ENCODE data around the gene MTRF1L. TPM values are rescaled to one million over a fixed set of nuclear protein-coding genes. Genes with fewer than 3 reads are reported as not detected.

Gene MTRF1L
- total and polyA plus RNA-seq, 2 of the 13 experiments (the other 11 are each of a cell fraction or from before 2014, with no cell fraction given), result 17.6 to 28.7 TPM

DNA sequence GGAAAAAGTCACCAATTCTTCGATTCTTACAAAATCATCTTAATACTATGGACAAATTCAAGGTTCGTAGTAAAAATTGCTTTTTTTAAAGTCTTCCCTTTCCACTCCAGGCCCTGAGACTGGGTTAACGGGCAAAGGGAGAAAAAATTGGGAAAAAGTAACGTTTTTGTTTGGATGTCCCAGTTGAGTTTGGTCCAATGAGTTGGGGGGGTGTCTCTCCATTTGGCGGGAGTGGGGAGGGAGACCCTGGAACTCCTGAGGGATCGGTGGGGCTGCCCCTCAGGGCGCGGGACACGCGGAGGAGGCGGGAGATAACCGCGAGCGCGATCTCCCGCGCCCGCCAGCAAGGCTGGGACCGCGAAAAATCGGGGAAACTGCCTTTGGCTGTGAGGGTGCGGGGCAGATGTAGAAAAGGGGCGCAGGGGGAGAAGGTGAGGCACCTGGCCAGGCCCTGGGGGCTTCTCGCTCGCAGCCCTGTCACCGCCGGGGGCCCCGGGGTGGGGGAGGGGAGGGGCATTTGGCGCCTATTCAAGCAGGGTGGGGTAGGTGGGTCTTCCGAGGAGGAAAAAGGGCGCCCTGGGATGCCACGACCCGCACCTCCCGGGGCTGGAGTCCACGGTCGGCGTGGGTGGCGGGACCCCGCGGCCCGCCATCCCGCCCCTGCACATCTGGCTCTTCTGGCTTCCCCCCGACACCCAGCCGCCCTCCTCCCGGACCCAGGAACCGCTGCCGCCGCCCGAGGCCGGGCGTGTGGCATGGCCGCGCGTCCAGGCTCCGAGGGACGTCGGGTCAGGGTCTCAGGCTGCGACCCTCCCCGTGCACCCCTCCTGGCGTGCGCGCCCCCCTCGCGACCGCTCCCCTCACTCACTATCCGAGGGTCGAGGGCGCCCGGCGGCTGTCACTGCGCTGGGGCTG, 20.3 kb downstream of the MTRF1L start (continued):
- TF ChIP-seq PLRG1 (conservative IDR thresholded peaks at IDR 0.05) (no peak), TCF12 (IDR thresholded peaks at IDR 0.05) (no peak), TCF12 (CRISPR knock-in tag; IDR thresholded peaks at IDR 0.05) (no peak), SMAD3 (CRISPR knock-in tag; IDR thresholded peaks at IDR 0.05) (no peak; the same call in 1 of the 2 replicates), ASH2L (IDR thresholded peaks at IDR 0.05; ENCODE audit: insufficient read length, low read depth, low read length) (no peak), ZNF44 (CRISPR knock-in tag; IDR thresholded peaks at IDR 0.05) (no peak), RFX3 (CRISPR knock-in tag; IDR thresholded peaks at IDR 0.05) (no peak), SALL1 (CRISPR knock-in tag; IDR thresholded peaks at IDR 0.05) (no peak), SP5 (CRISPR knock-in tag; IDR thresholded peaks at IDR 0.05; ENCODE audit: borderline replicate concordance, low read depth) (no peak), CENPX (CRISPR knock-in tag; IDR thresholded peaks at IDR 0.05) (no peak), SIN3A (IDR thresholded peaks at IDR 0.05; ENCODE audit: borderline replicate concordance, low read depth, low read length) (no peak), ZFP41 (CRISPR knock-in tag; IDR thresholded peaks at IDR 0.05; ENCODE audit: borderline replicate concordance) (no peak), NR1H2 (CRISPR knock-in tag; IDR thresholded peaks at IDR 0.05; ENCODE audit: borderline replicate concordance, low read depth) (no peak), ZNF260 (CRISPR knock-in tag; IDR thresholded peaks at IDR 0.05; ENCODE audit: borderline replicate concordance, low read depth) (no peak)
- TF ChIP-seq, protein P1, sequence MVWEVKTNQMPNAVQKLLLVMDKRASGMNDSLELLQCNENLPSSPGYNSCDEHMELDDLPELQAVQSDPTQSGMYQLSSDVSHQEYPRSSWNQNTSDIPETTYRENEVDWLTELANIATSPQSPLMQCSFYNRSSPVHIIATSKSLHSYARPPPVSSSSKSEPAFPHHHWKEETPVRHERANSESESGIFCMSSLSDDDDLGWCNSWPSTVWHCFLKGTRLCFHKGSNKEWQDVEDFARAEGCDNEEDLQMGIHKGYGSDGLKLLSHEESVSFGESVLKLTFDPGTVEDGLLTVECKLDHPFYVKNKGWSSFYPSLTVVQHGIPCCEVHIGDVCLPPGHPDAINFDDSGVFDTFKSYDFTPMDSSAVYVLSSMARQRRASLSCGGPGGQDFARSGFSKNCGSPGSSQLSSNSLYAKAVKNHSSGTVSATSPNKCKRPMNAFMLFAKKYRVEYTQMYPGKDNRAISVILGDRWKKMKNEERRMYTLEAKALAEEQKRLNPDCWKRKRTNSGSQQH (CRISPR knock-in tag; IDR thresholded peaks at IDR 0.05; ENCODE audit: low read depth), result no peak
- TF ChIP-seq, protein P2, sequence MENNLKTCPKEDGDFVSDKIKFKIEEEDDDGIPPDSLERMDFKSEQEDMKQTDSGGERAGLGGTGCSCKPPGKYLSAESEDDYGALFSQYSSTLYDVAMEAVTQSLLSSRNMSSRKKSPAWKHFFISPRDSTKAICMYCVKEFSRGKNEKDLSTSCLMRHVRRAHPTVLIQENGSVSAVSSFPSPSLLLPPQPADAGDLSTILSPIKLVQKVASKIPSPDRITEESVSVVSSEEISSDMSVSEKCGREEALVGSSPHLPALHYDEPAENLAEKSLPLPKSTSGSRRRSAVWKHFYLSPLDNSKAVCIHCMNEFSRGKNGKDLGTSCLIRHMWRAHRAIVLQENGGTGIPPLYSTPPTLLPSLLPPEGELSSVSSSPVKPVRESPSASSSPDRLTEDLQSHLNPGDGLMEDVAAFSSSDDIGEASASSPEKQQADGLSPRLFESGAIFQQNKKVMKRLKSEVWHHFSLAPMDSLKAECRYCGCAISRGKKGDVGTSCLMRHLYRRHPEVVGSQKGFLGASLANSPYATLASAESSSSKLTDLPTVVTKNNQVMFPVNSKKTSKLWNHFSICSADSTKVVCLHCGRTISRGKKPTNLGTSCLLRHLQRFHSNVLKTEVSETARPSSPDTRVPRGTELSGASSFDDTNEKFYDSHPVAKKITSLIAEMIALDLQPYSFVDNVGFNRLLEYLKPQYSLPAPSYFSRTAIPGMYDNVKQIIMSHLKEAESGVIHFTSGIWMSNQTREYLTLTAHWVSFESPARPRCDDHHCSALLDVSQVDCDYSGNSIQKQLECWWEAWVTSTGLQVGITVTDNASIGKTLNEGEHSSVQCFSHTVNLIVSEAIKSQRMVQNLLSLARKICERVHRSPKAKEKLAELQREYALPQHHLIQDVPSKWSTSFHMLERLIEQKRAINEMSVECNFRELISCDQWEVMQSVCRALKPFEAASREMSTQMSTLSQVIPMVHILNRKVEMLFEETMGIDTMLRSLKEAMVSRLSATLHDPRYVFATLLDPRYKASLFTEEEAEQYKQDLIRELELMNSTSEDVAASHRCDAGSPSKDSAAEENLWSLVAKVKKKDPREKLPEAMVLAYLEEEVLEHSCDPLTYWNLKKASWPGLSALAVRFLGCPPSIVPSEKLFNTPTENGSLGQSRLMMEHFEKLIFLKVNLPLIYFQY (CRISPR knock-in tag; IDR thresholded peaks at IDR 0.05; ENCODE audit: borderline replicate concordance), result no peak
- TF ChIP-seq, protein P3, sequence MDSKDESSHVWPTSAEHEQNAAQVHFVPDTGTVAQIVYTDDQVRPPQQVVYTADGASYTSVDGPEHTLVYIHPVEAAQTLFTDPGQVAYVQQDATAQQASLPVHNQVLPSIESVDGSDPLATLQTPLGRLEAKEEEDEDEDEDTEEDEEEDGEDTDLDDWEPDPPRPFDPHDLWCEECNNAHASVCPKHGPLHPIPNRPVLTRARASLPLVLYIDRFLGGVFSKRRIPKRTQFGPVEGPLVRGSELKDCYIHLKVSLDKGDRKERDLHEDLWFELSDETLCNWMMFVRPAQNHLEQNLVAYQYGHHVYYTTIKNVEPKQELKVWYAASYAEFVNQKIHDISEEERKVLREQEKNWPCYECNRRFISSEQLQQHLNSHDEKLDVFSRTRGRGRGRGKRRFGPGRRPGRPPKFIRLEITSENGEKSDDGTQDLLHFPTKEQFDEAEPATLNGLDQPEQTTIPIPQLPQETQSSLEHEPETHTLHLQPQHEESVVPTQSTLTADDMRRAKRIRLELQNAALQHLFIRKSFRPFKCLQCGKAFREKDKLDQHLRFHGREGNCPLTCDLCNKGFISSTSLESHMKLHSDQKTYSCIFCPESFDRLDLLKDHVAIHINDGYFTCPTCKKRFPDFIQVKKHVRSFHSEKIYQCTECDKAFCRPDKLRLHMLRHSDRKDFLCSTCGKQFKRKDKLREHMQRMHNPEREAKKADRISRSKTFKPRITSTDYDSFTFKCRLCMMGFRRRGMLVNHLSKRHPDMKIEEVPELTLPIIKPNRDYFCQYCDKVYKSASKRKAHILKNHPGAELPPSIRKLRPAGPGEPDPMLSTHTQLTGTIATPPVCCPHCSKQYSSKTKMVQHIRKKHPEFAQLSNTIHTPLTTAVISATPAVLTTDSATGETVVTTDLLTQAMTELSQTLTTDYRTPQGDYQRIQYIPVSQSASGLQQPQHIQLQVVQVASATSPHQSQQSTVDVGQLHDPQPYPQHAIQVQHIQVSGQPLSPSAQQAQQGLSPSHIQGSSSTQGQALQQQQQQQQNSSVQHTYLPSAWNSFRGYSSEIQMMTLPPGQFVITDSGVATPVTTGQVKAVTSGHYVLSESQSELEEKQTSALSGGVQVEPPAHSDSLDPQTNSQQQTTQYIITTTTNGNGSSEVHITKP (CRISPR knock-in tag; IDR thresholded peaks at IDR 0.05; ENCODE audit: low read depth), result no peak
- TF ChIP-seq, protein P4, sequence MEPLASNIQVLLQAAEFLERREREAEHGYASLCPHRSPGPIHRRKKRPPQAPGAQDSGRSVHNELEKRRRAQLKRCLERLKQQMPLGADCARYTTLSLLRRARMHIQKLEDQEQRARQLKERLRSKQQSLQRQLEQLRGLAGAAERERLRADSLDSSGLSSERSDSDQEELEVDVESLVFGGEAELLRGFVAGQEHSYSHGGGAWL (CRISPR knock-in tag; IDR thresholded peaks at IDR 0.05), result no peak; the same call in 1 of the 2 replicates

Data from HepG2 (cell line).